HepG2 (cell line): ENCODE results near the gene DSTN. TPM values are rescaled to one million over a fixed set of nuclear protein-coding genes. Genes with fewer than 3 reads are reported as not detected.

Experiments used
- AGO2 ChIP-seq: fragments of 200-400 bp; formaldehyde crosslinking; optimal IDR thresholded peaks from 2 replicates; pipeline ENCODE3; 2017; ENCODE audit warnings: mild to moderate bottlenecking, low read depth, low read length, moderate library complexity
- ASH2L ChIP-seq: fragments of 300-600, 200-600 bp; sonication (generic); IDR thresholded peaks from 2 replicates; pipeline ENCODE4 v1.7.0; 2017; ENCODE audit warnings: low read depth, mild to moderate bottlenecking, moderate library complexity, mixed read lengths, low read length; ENCODE audit not compliant: insufficient read length
- BRD4 ChIP-seq: sonication (generic); formaldehyde crosslinking; IDR thresholded peaks from 2 replicates; pipeline ENCODE4 v1.4.0; 2020; ENCODE audit warnings: missing genetic modification reagents
- EED ChIP-seq: sonication (generic); formaldehyde crosslinking; IDR thresholded peaks from 2 replicates; pipeline ENCODE4 v1.5.0; 2020; ENCODE audit warnings: mild to moderate bottlenecking, missing genetic modification reagents
- FLYWCH1 ChIP-seq: sonication (generic); formaldehyde crosslinking; IDR thresholded peaks from 2 replicates; pipeline ENCODE4 v1.8.1; 2023; ENCODE audit warnings: mild to moderate bottlenecking, missing genetic modification reagents
- FOXO1 ChIP-seq: sonication (generic); formaldehyde crosslinking; IDR thresholded peaks from 2 replicates; pipeline ENCODE4 v1.4.0; 2020; ENCODE audit warnings: missing genetic modification reagents
- KDM5A ChIP-seq: fragments of 200-600 bp; sonication (generic); IDR thresholded peaks from 2 replicates; pipeline ENCODE4 v1.7.0; 2018; ENCODE audit warnings: antibody characterized with exemption, mild to moderate bottlenecking, low read length, borderline replicate concordance
- RXRB ChIP-seq: IDR thresholded peaks from 2 replicates; pipeline ENCODE4 v1.6.1; 2016; ENCODE audit warnings: borderline replicate concordance, missing genetic modification reagents, missing compliant biosample characterization
- SNAPC2 ChIP-seq: sonication (generic); formaldehyde crosslinking; IDR thresholded peaks from 2 replicates; pipeline ENCODE4 v1.8.1; 2022; ENCODE audit warnings: mild to moderate bottlenecking, missing genetic modification reagents
- SRSF1 ChIP-seq: fragments of 200-400 bp; formaldehyde crosslinking; optimal IDR thresholded peaks from 2 replicates; pipeline ENCODE3; 2017; ENCODE audit warnings: mild to moderate bottlenecking, low read depth, low read length, moderate library complexity
- TBX2 ChIP-seq: sonication (generic); formaldehyde crosslinking; IDR thresholded peaks from 2 replicates; pipeline ENCODE4 v1.5.0; 2020; ENCODE audit warnings: missing genetic modification reagents, mild to moderate bottlenecking, borderline replicate concordance
- ZC3H4 ChIP-seq: sonication (generic); formaldehyde crosslinking; IDR thresholded peaks from 2 replicates; pipeline ENCODE4 v1.4.0; 2020; ENCODE audit warnings: missing genetic modification reagents, borderline replicate concordance
- ZNF446 ChIP-seq: sonication (generic); formaldehyde crosslinking; IDR thresholded peaks from 2 replicates; pipeline ENCODE4 v1.5.0; 2020; ENCODE audit warnings: mild to moderate bottlenecking, missing genetic modification reagents
- ZNF562 ChIP-seq: sonication (generic); formaldehyde crosslinking; IDR thresholded peaks from 2 replicates; pipeline ENCODE4 v1.8.0; 2022; ENCODE audit warnings: missing genetic modification reagents, borderline replicate concordance
- ZNF768 ChIP-seq: sonication (generic); formaldehyde crosslinking; IDR thresholded peaks from 2 replicates; pipeline ENCODE4 v1.4.0; 2020; ENCODE audit warnings: missing genetic modification reagents
- ZSCAN30 ChIP-seq: sonication (generic); formaldehyde crosslinking; IDR thresholded peaks from 2 replicates; pipeline ENCODE4 v1.5.0; 2020; ENCODE audit warnings: mild to moderate bottlenecking, missing genetic modification reagents
- polyA plus RNA-seq, 8 experiments: library from polyadenylated mRNA; depleted of rRNA in 3 of 8; stranded (reverse) in 7 of 8; unstranded in 1 of 8; fragments of >200 nt; fragmentation: Illumina TruSeq in 4 of 8; extraction: Trizol in 4 of 8; gene quantifications; 2 replicates each; pipeline versions ENCODE4 v1.2.1 to v1.2.3, GENCODE V29; 2011 to 2016; ENCODE audit warnings: low read depth in 4 of 8, missing spikeins in 1 of 8, mixed read lengths in 1 of 8; ENCODE audit not compliant: insufficient read depth in 1 of 8
- total RNA-seq, 5 experiments: library from RNA; depleted of rRNA; stranded (reverse); fragments of >200 nt; fragmentation: Illumina TruSeq; extraction: Trizol; gene quantifications; 2 replicates each; pipeline ENCODE4 v1.2.3, GENCODE V29; 2016; ENCODE audit warnings: low read depth in 1 of 5
- TF ChIP-seq, protein P1 (sequence below): sonication (generic); formaldehyde crosslinking; IDR thresholded peaks from 2 replicates; pipeline ENCODE4 v1.4.0; 2020; ENCODE audit warnings: missing genetic modification reagents, borderline replicate concordance
- TF ChIP-seq, protein P2 (sequence below): sonication (generic); formaldehyde crosslinking; IDR thresholded peaks from 2 replicates; pipeline ENCODE4 v1.8.0; 2022; ENCODE audit warnings: mild to moderate bottlenecking, missing genetic modification reagents, moderate library complexity
- TF ChIP-seq, protein P3 (sequence below): sonication (generic); formaldehyde crosslinking; IDR thresholded peaks from 2 replicates; pipeline ENCODE4 v1.4.0; 2020; ENCODE audit warnings: missing genetic modification reagents
- TF ChIP-seq, protein P4 (sequence below): sonication (generic); formaldehyde crosslinking; conservative IDR thresholded peaks from 2 replicates; pipeline ENCODE4 v1.8.0; 2022; ENCODE audit warnings: mild to moderate bottlenecking, moderate library complexity, missing genetic modification reagents
- TF ChIP-seq, protein P5 (sequence below): sonication (generic); formaldehyde crosslinking; IDR thresholded peaks from 2 replicates; pipeline ENCODE4 v1.8.0; 2023; ENCODE audit warnings: mild to moderate bottlenecking, missing genetic modification reagents

DSTN gene
- total and polyA plus RNA-seq, 2 of the 13 experiments (the other 11 are each of a cell fraction or from before 2014, with no cell fraction given), result 27.6 to 106 TPM

DNA sequence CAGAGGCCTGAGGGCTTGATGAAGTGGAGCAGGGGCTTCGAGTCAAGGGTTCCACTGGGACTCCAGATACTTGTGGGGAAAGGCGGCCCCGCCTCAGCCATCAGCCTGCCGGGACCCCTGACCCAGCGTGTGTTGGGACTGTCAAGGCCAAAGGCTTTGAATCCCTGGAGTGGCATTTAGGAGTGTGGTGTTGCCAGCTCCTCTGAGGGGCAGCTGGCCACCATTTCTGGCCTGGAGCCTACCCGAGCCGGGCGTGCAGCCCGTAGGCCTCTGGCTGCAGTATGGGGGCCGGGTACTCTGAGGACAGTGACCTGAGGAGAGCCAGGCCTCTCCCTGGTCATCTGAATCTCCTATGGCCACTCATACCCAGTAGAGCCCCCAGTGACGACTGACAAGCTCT, 72.1 kb downstream of the DSTN start (continued):
- TF ChIP-seq, protein P1, sequence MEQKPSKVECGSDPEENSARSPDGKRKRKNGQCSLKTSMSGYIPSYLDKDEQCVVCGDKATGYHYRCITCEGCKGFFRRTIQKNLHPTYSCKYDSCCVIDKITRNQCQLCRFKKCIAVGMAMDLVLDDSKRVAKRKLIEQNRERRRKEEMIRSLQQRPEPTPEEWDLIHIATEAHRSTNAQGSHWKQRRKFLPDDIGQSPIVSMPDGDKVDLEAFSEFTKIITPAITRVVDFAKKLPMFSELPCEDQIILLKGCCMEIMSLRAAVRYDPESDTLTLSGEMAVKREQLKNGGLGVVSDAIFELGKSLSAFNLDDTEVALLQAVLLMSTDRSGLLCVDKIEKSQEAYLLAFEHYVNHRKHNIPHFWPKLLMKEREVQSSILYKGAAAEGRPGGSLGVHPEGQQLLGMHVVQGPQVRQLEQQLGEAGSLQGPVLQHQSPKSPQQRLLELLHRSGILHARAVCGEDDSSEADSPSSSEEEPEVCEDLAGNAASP (CRISPR knock-in tag), result no peak
- TF ChIP-seq SNAPC2 (CRISPR knock-in tag) (no peak), BRD4 (CRISPR knock-in tag) (0 out of 2 replicates have a peak, but pooled peaks have one; percentile 5), FLYWCH1 (CRISPR knock-in tag) (no peak), AGO2 (peak; percentile 80), ZNF562 (no peak), KDM5A (no peak), FOXO1 (no peak), ZNF768 (CRISPR knock-in tag) (peak; percentile 20; the same call in 1 of the 2 replicates), ZNF446 (no peak), RXRB (CRISPR knock-in tag) (no peak), EED (0 out of 2 replicates have a peak, but pooled peaks have one; percentile 45), TBX2 (peak; percentile 55; the same call in 1 of the 2 replicates), ZC3H4 (CRISPR knock-in tag) (no peak), ZSCAN30 (no peak), ASH2L (no peak), SRSF1 (peak; percentile 40)
- TF ChIP-seq, protein P2, sequence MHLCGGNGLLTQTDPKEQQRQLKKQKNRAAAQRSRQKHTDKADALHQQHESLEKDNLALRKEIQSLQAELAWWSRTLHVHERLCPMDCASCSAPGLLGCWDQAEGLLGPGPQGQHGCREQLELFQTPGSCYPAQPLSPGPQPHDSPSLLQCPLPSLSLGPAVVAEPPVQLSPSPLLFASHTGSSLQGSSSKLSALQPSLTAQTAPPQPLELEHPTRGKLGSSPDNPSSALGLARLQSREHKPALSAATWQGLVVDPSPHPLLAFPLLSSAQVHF (CRISPR knock-in tag), result no peak
- TF ChIP-seq, protein P3, sequence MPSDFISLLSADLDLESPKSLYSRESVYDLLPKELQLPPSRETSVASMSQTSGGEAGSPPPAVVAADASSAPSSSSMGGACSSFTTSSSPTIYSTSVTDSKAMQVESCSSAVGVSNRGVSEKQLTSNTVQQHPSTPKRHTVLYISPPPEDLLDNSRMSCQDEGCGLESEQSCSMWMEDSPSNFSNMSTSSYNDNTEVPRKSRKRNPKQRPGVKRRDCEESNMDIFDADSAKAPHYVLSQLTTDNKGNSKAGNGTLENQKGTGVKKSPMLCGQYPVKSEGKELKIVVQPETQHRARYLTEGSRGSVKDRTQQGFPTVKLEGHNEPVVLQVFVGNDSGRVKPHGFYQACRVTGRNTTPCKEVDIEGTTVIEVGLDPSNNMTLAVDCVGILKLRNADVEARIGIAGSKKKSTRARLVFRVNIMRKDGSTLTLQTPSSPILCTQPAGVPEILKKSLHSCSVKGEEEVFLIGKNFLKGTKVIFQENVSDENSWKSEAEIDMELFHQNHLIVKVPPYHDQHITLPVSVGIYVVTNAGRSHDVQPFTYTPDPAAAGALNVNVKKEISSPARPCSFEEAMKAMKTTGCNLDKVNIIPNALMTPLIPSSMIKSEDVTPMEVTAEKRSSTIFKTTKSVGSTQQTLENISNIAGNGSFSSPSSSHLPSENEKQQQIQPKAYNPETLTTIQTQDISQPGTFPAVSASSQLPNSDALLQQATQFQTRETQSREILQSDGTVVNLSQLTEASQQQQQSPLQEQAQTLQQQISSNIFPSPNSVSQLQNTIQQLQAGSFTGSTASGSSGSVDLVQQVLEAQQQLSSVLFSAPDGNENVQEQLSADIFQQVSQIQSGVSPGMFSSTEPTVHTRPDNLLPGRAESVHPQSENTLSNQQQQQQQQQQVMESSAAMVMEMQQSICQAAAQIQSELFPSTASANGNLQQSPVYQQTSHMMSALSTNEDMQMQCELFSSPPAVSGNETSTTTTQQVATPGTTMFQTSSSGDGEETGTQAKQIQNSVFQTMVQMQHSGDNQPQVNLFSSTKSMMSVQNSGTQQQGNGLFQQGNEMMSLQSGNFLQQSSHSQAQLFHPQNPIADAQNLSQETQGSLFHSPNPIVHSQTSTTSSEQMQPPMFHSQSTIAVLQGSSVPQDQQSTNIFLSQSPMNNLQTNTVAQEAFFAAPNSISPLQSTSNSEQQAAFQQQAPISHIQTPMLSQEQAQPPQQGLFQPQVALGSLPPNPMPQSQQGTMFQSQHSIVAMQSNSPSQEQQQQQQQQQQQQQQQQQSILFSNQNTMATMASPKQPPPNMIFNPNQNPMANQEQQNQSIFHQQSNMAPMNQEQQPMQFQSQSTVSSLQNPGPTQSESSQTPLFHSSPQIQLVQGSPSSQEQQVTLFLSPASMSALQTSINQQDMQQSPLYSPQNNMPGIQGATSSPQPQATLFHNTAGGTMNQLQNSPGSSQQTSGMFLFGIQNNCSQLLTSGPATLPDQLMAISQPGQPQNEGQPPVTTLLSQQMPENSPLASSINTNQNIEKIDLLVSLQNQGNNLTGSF (CRISPR knock-in tag), result 0 out of 2 replicates have a peak, but pooled peaks have one; percentile 36
- TF ChIP-seq, protein P4, sequence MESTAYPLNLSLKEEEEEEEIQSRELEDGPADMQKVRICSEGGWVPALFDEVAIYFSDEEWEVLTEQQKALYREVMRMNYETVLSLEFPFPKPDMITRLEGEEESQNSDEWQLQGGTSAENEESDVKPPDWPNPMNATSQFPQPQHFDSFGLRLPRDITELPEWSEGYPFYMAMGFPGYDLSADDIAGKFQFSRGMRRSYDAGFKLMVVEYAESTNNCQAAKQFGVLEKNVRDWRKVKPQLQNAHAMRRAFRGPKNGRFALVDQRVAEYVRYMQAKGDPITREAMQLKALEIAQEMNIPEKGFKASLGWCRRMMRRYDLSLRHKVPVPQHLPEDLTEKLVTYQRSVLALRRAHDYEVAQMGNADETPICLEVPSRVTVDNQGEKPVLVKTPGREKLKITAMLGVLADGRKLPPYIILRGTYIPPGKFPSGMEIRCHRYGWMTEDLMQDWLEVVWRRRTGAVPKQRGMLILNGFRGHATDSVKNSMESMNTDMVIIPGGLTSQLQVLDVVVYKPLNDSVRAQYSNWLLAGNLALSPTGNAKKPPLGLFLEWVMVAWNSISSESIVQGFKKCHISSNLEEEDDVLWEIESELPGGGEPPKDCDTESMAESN (CRISPR knock-in tag), result no peak
- TF ChIP-seq, protein P5, sequence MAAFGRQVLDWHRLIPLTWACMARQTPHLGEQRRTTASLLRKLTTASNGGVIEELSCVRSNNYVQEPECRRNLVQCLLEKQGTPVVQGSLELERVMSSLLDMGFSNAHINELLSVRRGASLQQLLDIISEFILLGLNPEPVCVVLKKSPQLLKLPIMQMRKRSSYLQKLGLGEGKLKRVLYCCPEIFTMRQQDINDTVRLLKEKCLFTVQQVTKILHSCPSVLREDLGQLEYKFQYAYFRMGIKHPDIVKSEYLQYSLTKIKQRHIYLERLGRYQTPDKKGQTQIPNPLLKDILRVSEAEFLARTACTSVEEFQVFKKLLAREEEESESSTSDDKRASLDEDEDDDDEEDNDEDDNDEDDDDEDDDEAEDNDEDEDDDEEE, result no peak
